Glutamatergic neuron (in vitro differentiated cells): Measurements from ENCODE around the gene MDM2. TPM values are rescaled to one million over a fixed set of nuclear protein-coding genes. Genes with fewer than 3 reads are reported as not detected.

Source experiments
- DNase-seq: peaks from one replicate; pipeline ENCODE4 v3.0.0; 2022
- H3K27ac Mint-ChIP-seq: one replicate; pipeline ENCODE4 v1.8.0; 2020; ENCODE audit warnings: mild to moderate bottlenecking, mixed read lengths, inconsistent platforms; ENCODE audit not compliant: unreplicated experiment
- H3K27me3 Mint-ChIP-seq: one replicate; pipeline ENCODE4 v1.8.0; 2020; ENCODE audit warnings: mild to moderate bottlenecking, moderate library complexity, mixed read lengths, inconsistent platforms; ENCODE audit not compliant: unreplicated experiment
- H3K36me3 Mint-ChIP-seq: one replicate; pipeline ENCODE4 v1.8.0; 2020; ENCODE audit warnings: mild to moderate bottlenecking, mixed read lengths, inconsistent platforms; ENCODE audit not compliant: unreplicated experiment
- H3K4me1 Mint-ChIP-seq: one replicate; pipeline ENCODE4 v1.8.0; 2020; ENCODE audit warnings: mild to moderate bottlenecking, low read depth, mixed read lengths, inconsistent platforms; ENCODE audit not compliant: unreplicated experiment
- H3K4me3 Mint-ChIP-seq: one replicate; pipeline ENCODE4 v1.8.0; 2020; ENCODE audit warnings: mild to moderate bottlenecking, mixed read lengths, inconsistent platforms; ENCODE audit not compliant: unreplicated experiment
- H3K9me3 Mint-ChIP-seq: one replicate; pipeline ENCODE4 v1.8.0; 2020; ENCODE audit warnings: mild to moderate bottlenecking, moderate library complexity, mixed read lengths, inconsistent platforms; ENCODE audit not compliant: unreplicated experiment
- total RNA-seq: library from RNA; stranded (reverse); fragmentation: NEBNext Ultra II Directional; extraction: Animal tissue kit (Norgen Biotek cat#: 25700); gene quantifications from one replicate; pipeline ENCODE4 v1.2.1, GENCODE V29; 2021; ENCODE audit not compliant: unreplicated experiment
- TF ChIP-seq, protein P1 (sequence below): fragments of 200-600 bp; sonication (generic); IDR thresholded peaks from one replicate; pipeline ENCODE4 v1.5.0; 2021; ENCODE audit not compliant: partially characterized antibody, unreplicated experiment

Gene MDM2
- total RNA-seq, 1 donor from 2014 or later = 84.9 TPM

- no peak overlapping the region for H3K27ac Mint-ChIP-seq
- no peaks in the 10 kb centered on the region for H3K9me3 Mint-ChIP-seq
- peaks cover 8% of the 10 kb centered on the region for H3K4me1 Mint-ChIP-seq
- H3K27me3 Mint-ChIP-seq = no peaks in the 10 kb centered on the region
- TF ChIP-seq, protein P1, sequence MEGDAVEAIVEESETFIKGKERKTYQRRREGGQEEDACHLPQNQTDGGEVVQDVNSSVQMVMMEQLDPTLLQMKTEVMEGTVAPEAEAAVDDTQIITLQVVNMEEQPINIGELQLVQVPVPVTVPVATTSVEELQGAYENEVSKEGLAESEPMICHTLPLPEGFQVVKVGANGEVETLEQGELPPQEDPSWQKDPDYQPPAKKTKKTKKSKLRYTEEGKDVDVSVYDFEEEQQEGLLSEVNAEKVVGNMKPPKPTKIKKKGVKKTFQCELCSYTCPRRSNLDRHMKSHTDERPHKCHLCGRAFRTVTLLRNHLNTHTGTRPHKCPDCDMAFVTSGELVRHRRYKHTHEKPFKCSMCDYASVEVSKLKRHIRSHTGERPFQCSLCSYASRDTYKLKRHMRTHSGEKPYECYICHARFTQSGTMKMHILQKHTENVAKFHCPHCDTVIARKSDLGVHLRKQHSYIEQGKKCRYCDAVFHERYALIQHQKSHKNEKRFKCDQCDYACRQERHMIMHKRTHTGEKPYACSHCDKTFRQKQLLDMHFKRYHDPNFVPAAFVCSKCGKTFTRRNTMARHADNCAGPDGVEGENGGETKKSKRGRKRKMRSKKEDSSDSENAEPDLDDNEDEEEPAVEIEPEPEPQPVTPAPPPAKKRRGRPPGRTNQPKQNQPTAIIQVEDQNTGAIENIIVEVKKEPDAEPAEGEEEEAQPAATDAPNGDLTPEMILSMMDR = no peak
- no peaks in the 10 kb centered on the region for H3K36me3 Mint-ChIP-seq
- H3K4me3 Mint-ChIP-seq = no peak overlapping the region
- no peak for DNase-seq
Measured at GRCh38 chr12:68793436-68793835, 14.5 kb upstream of the MDM2 start.

DNA sequence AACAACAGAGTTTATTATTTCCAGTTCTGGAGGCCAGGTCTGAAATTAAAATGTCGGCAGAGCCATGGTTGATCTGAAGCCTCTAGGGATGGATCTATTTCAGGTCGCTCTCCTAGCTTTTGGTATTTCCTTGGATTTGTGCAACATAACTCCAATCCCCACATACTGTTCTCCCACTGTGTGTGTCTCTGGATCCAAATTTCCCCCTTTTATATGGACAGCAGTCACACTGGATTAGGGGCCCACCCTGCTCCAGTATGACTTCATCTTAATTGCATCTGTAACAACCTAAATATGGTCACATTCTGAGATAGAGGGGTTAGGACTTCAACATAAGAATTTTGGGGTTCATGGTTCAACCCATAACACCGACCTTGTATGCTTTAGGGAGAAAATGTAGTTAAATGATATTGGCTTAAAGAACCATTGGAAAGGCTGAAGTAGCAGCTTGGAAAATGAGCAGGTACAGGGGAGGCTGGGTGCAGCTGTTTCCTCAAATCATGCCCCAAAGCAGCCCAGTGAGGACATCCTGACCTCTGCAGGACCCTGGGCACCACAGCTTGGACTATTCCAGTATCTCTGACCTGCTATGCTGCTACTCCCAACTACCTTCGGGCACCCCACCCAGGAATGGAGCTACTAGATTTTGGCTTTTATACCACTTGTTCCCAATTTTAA lies 13.9 kb upstream of the MDM2 start:
- H3K4me1 Mint-ChIP-seq = peaks cover 8% of the 10 kb centered on the region
- no peaks in the 10 kb centered on the region for H3K27me3 Mint-ChIP-seq

DNA sequence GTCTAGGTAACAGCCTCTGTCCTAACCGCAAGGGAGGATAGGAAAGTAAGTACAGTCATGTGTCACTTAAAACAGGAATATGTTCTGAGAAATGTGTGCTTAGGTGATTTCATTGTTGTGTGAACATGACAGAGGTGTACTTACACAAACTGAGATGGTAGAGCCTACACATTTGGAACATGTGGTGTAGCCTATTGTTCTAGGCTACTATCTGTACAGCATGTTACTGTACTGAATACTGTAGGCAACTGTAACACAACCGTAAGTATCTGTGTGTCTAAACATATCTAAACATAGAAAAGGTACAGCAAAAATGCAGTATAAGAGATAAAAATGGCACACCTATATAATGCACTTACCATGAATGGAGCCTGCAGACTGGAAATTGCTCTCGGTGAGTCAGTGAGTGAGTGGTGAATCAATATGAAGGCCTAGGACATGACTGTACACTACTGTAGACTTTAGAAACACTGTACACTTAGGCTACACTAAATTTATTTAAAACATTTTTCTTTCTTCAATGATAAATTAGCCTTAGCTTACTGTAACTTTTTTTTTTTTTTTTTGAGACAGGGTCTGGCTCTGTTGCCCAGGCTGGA lies 13.2 kb upstream of the MDM2 start:
- TF ChIP-seq, protein P1 = no peak

More for the DNA sequence above, 13.9 kb upstream of the MDM2 start:
- Mint-ChIP-seq H3K9me3 (no peaks in the 10 kb centered on the region), H3K4me3 (no peak overlapping the region), H3K36me3 (no peaks in the 10 kb centered on the region), H3K27ac (no peak overlapping the region)
- TF ChIP-seq, protein P1 = no peak
- DNase-seq = no peak

DNA sequence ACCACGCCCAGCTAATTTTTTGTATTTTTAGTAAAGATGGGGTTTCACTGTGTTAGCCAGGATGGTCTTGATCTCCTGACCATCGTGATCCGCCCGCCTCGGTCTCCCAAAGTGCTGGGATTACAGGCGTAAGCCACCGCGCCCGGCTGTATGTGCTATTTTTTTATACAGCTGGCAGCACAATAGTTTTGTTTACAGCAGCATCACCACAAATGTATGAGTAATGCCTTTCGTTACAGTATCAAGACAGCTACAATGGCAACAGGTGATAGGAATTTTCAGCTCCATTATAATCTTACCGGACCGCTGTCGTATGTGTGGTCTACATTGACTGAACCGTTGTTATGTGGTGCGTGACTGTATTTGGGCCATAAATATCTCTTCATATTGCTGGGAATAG lies 11.6 kb upstream of the MDM2 start:
- H3K27me3 Mint-ChIP-seq = no peaks in the 10 kb centered on the region
- no peaks in the 10 kb centered on the region for H3K9me3 Mint-ChIP-seq
- H3K27ac Mint-ChIP-seq = no peak overlapping the region
- no peaks in the 10 kb centered on the region for H3K36me3 Mint-ChIP-seq
- no peak overlapping the region for H3K4me3 Mint-ChIP-seq
- TF ChIP-seq, protein P1 = no peak
- H3K4me1 Mint-ChIP-seq = peaks cover 8% of the 10 kb centered on the region
- DNase-seq = no peak

More for the DNA sequence above, 13.2 kb upstream of the MDM2 start:
- no peaks in the 10 kb centered on the region for H3K27me3 Mint-ChIP-seq
- H3K4me3 Mint-ChIP-seq = no peak overlapping the region
- H3K9me3 Mint-ChIP-seq = no peaks in the 10 kb centered on the region
- H3K4me1 Mint-ChIP-seq = peaks cover 8% of the 10 kb centered on the region
- no peak for DNase-seq
- no peaks in the 10 kb centered on the region for H3K36me3 Mint-ChIP-seq
- no peak overlapping the region for H3K27ac Mint-ChIP-seq

GRCh38 chr12:68798882-68799234 lies 9.1 kb upstream of the MDM2 start:
- TF ChIP-seq, protein P1 = no peak
- Mint-ChIP-seq H3K9me3 (no peaks in the 10 kb centered on the region), H3K36me3 (no peaks in the 10 kb centered on the region), H3K27ac (no peak overlapping the region), H3K4me3 (no peak overlapping the region), H3K27me3 (no peaks in the 10 kb centered on the region), H3K4me1 (no peaks in the 10 kb centered on the region)
- DNase-seq = no peak
